ENCODE data around the gene MYL3.

The MYL3 gene

GRCh38 chr3:46891132-46891531, 27.9 kb upstream of the MYL3 start:
- no peak overlapping the region for H3K9ac ChIP-seq (ENCODE audit: low read depth, low read length)
- H3K27ac ChIP-seq (ENCODE audit: low read depth, low read length), result no peak overlapping the region
- H3K27me3 ChIP-seq (ENCODE audit: control insufficient read depth, insufficient read depth, low read length), result peaks cover 71% of the 10 kb centered on the region
- peaks cover 25% of the 10 kb centered on the region for H3K4me1 ChIP-seq (ENCODE audit: control insufficient read depth, insufficient read depth, low read length)
- H3K9me3 ChIP-seq (ENCODE audit: control insufficient read depth, insufficient read depth, low read length), result no peaks in the 10 kb centered on the region
- no peak overlapping the region for H3K4me3 ChIP-seq (ENCODE audit: low read depth, low read length)
- no peaks in the 10 kb centered on the region for H3K36me3 ChIP-seq (ENCODE audit: control insufficient read depth, insufficient read depth, low read length)

GRCh38 chr3:46890132-46890531, 26.9 kb upstream of the MYL3 start:
- Histone ChIP-seq H3K27me3 (ENCODE audit: control insufficient read depth, insufficient read depth, low read length) (peaks cover 81% of the 10 kb centered on the region), H3K4me3 (ENCODE audit: low read depth, low read length) (no peak overlapping the region), H3K9me3 (ENCODE audit: control insufficient read depth, insufficient read depth, low read length) (no peaks in the 10 kb centered on the region), H3K9ac (ENCODE audit: low read depth, low read length) (no peak overlapping the region), H3K36me3 (ENCODE audit: control insufficient read depth, insufficient read depth, low read length) (no peaks in the 10 kb centered on the region), H3K4me1 (ENCODE audit: control insufficient read depth, insufficient read depth, low read length) (peaks cover 25% of the 10 kb centered on the region), H3K27ac (ENCODE audit: low read depth, low read length) (no peak overlapping the region)

- no peaks in the 10 kb centered on the region for H3K36me3 ChIP-seq (ENCODE audit: control insufficient read depth, insufficient read depth, low read length)
- no peak overlapping the region for H3K9ac ChIP-seq (ENCODE audit: low read depth, low read length)
- peaks cover 26% of the 10 kb centered on the region for H3K4me1 ChIP-seq (ENCODE audit: control insufficient read depth, insufficient read depth, low read length)
- H3K27ac ChIP-seq (ENCODE audit: low read depth, low read length), result no peak overlapping the region
- no peak overlapping the region for H3K4me3 ChIP-seq (ENCODE audit: low read depth, low read length)
- H3K27me3 ChIP-seq (ENCODE audit: control insufficient read depth, insufficient read depth, low read length), result peaks cover 86% of the 10 kb centered on the region
- H3K9me3 ChIP-seq (ENCODE audit: control insufficient read depth, insufficient read depth, low read length), result no peaks in the 10 kb centered on the region
These were observed 26.3 kb upstream of the MYL3 start for GRCh38 chr3:46889381-46890110.

- Histone ChIP-seq H3K9me3 (ENCODE audit: control insufficient read depth, insufficient read depth, low read length) (no peaks in the 10 kb centered on the region), H3K9ac (ENCODE audit: low read depth, low read length) (no peak overlapping the region), H3K4me3 (ENCODE audit: low read depth, low read length) (no peak overlapping the region), H3K27ac (ENCODE audit: low read depth, low read length) (no peak overlapping the region), H3K4me1 (ENCODE audit: control insufficient read depth, insufficient read depth, low read length) (peaks cover 34% of the 10 kb centered on the region), H3K36me3 (ENCODE audit: control insufficient read depth, insufficient read depth, low read length) (no peaks in the 10 kb centered on the region), H3K27me3 (ENCODE audit: control insufficient read depth, insufficient read depth, low read length) (peaks cover 86% of the 10 kb centered on the region)
These were observed 25.5 kb upstream of the MYL3 start for GRCh38 chr3:46888705-46889104.

- H3K27me3 ChIP-seq (ENCODE audit: control insufficient read depth, insufficient read depth, low read length), result peaks cover 85% of the 10 kb centered on the region
- peaks cover 33% of the 10 kb centered on the region for H3K4me1 ChIP-seq (ENCODE audit: control insufficient read depth, insufficient read depth, low read length)
- H3K9ac ChIP-seq (ENCODE audit: low read depth, low read length), result no peak overlapping the region
- H3K4me3 ChIP-seq (ENCODE audit: low read depth, low read length), result no peak overlapping the region
- H3K36me3 ChIP-seq (ENCODE audit: control insufficient read depth, insufficient read depth, low read length), result no peaks in the 10 kb centered on the region
- H3K9me3 ChIP-seq (ENCODE audit: control insufficient read depth, insufficient read depth, low read length), result no peaks in the 10 kb centered on the region
- no peak overlapping the region for H3K27ac ChIP-seq (ENCODE audit: low read depth, low read length)
These were observed 24.8 kb upstream of the MYL3 start for GRCh38 chr3:46887980-46888494.

GRCh38 chr3:46885612-46886011, 22.4 kb upstream of the MYL3 start:
- peaks cover 82% of the 10 kb centered on the region for H3K27me3 ChIP-seq (ENCODE audit: control insufficient read depth, insufficient read depth, low read length)
- H3K27ac ChIP-seq (ENCODE audit: low read depth, low read length), result no peak overlapping the region
- no peaks in the 10 kb centered on the region for H3K36me3 ChIP-seq (ENCODE audit: control insufficient read depth, insufficient read depth, low read length)
- H3K4me1 ChIP-seq (ENCODE audit: control insufficient read depth, insufficient read depth, low read length), result peaks cover 27% of the 10 kb centered on the region
- no peak overlapping the region for H3K4me3 ChIP-seq (ENCODE audit: low read depth, low read length)
- H3K9me3 ChIP-seq (ENCODE audit: control insufficient read depth, insufficient read depth, low read length), result no peaks in the 10 kb centered on the region
- no peak overlapping the region for H3K9ac ChIP-seq (ENCODE audit: low read depth, low read length)

- Histone ChIP-seq H3K4me3 (ENCODE audit: low read depth, low read length) (no peak overlapping the region), H3K36me3 (ENCODE audit: control insufficient read depth, insufficient read depth, low read length) (no peaks in the 10 kb centered on the region), H3K4me1 (ENCODE audit: control insufficient read depth, insufficient read depth, low read length) (peaks cover 27% of the 10 kb centered on the region), H3K27ac (ENCODE audit: low read depth, low read length) (no peak overlapping the region), H3K27me3 (ENCODE audit: control insufficient read depth, insufficient read depth, low read length) (peaks cover 83% of the 10 kb centered on the region), H3K9me3 (ENCODE audit: control insufficient read depth, insufficient read depth, low read length) (no peaks in the 10 kb centered on the region), H3K9ac (ENCODE audit: low read depth, low read length) (no peak overlapping the region)
These were observed 21.7 kb upstream of the MYL3 start for GRCh38 chr3:46884929-46885328.

GRCh38 chr3:46884427-46884826, 21.2 kb upstream of the MYL3 start:
- Histone ChIP-seq H3K4me3 (ENCODE audit: low read depth, low read length) (no peak overlapping the region), H3K9me3 (ENCODE audit: control insufficient read depth, insufficient read depth, low read length) (no peaks in the 10 kb centered on the region), H3K27ac (ENCODE audit: low read depth, low read length) (no peak overlapping the region), H3K36me3 (ENCODE audit: control insufficient read depth, insufficient read depth, low read length) (no peaks in the 10 kb centered on the region), H3K27me3 (ENCODE audit: control insufficient read depth, insufficient read depth, low read length) (peaks cover 83% of the 10 kb centered on the region), H3K9ac (ENCODE audit: low read depth, low read length) (no peak overlapping the region), H3K4me1 (ENCODE audit: control insufficient read depth, insufficient read depth, low read length) (peaks cover 27% of the 10 kb centered on the region)

GRCh38 chr3:46883830-46884185, 20.6 kb upstream of the MYL3 start:
- Histone ChIP-seq H3K4me1 (ENCODE audit: control insufficient read depth, insufficient read depth, low read length) (peaks cover 29% of the 10 kb centered on the region), H3K27ac (ENCODE audit: low read depth, low read length) (no peak overlapping the region), H3K9me3 (ENCODE audit: control insufficient read depth, insufficient read depth, low read length) (no peaks in the 10 kb centered on the region), H3K27me3 (ENCODE audit: control insufficient read depth, insufficient read depth, low read length) (peaks cover 83% of the 10 kb centered on the region), H3K4me3 (ENCODE audit: low read depth, low read length) (peak overlapping the region; percentile 50), H3K9ac (ENCODE audit: low read depth, low read length) (no peak overlapping the region), H3K36me3 (ENCODE audit: control insufficient read depth, insufficient read depth, low read length) (no peaks in the 10 kb centered on the region)

- Histone ChIP-seq H3K9ac (ENCODE audit: low read depth, low read length) (no peak overlapping the region), H3K27ac (ENCODE audit: low read depth, low read length) (no peak overlapping the region), H3K9me3 (ENCODE audit: control insufficient read depth, insufficient read depth, low read length) (no peaks in the 10 kb centered on the region), H3K4me1 (ENCODE audit: control insufficient read depth, insufficient read depth, low read length) (peaks cover 25% of the 10 kb centered on the region), H3K4me3 (ENCODE audit: low read depth, low read length) (peak overlapping the region; percentile 77), H3K36me3 (ENCODE audit: control insufficient read depth, insufficient read depth, low read length) (no peaks in the 10 kb centered on the region), H3K27me3 (ENCODE audit: control insufficient read depth, insufficient read depth, low read length) (peaks cover 88% of the 10 kb centered on the region)
These were observed 20.0 kb upstream of the MYL3 start for GRCh38 chr3:46883054-46883829.

- H3K27me3 ChIP-seq (ENCODE audit: control insufficient read depth, insufficient read depth, low read length), result peaks cover 92% of the 10 kb centered on the region
- peaks cover 18% of the 10 kb centered on the region for H3K4me1 ChIP-seq (ENCODE audit: control insufficient read depth, insufficient read depth, low read length)
- no peak overlapping the region for H3K27ac ChIP-seq (ENCODE audit: low read depth, low read length)
- H3K4me3 ChIP-seq (ENCODE audit: low read depth, low read length), result peak overlapping the region; percentile 77
- no peak overlapping the region for H3K9ac ChIP-seq (ENCODE audit: low read depth, low read length)
- H3K9me3 ChIP-seq (ENCODE audit: control insufficient read depth, insufficient read depth, low read length), result no peaks in the 10 kb centered on the region
- no peaks in the 10 kb centered on the region for H3K36me3 ChIP-seq (ENCODE audit: control insufficient read depth, insufficient read depth, low read length)
These were observed 19.3 kb upstream of the MYL3 start for GRCh38 chr3:46882377-46883053.
